Measurements from ENCODE around the gene USP33.

Gene USP33

GRCh38 chr1:77664939-77665516 lies 94.6 kb downstream of the USP33 start:
- TF ChIP-seq CTCF (IDR thresholded peaks at IDR 0.05; ENCODE audit: insufficient read depth, low read length, missing control alignments), result no peak
- ChIA-PET POLR2A (no interaction called here), CTCF (interaction anchor here (0.6 kb wide), 1 partner anchor 18 kb away, joined by 3 read pairs; no protein-coding TSS in a partner anchor)
- DNase-seq (ENCODE audit: low read depth, low spot score), result no peak
- H3K4me3 ChIP-seq (ENCODE audit: low read depth, low read length), result no peak overlapping the region

GRCh38 chr1:77661696-77662095 lies 98.0 kb downstream of the USP33 start:
- no peak for DNase-seq (ENCODE audit: low read depth, low spot score)
- ChIA-PET POLR2A (no interaction called here), CTCF (no interaction called here)
- no peak for TF ChIP-seq CTCF (IDR thresholded peaks at IDR 0.05; ENCODE audit: insufficient read depth, low read length, missing control alignments)
- no peak overlapping the region for H3K4me3 ChIP-seq (ENCODE audit: low read depth, low read length)

GRCh38 chr1:77659879-77660593 lies 99.6 kb downstream of the USP33 start:
- ChIA-PET POLR2A (no interaction called here), CTCF (interaction anchor here (1.7 to 1.8 kb wide), 2 partner anchors 11 to 24 kb away, joined by 4 to 5 read pairs; no protein-coding TSS in a partner anchor)
- H3K4me3 ChIP-seq (ENCODE audit: low read depth, low read length), result no peak overlapping the region
- DNase-seq (ENCODE audit: low read depth, low spot score), result no peak
- TF ChIP-seq CTCF (IDR thresholded peaks at IDR 0.05; ENCODE audit: insufficient read depth, low read length, missing control alignments), result no peak

GRCh38 chr1:77658271-77658670 lies 101.4 kb downstream of the USP33 start:
- POLR2A ChIA-PET, result no interaction called here

GRCh38 chr1:77655431-77655974 lies 104.1 kb downstream of the USP33 start:
- DNase-seq (ENCODE audit: low read depth, low spot score), result no peak
- CTCF ChIA-PET, result interaction anchor here (1.2 kb wide), 1 partner anchor 28 kb away, joined by 3 read pairs; no protein-coding TSS in a partner anchor
- no peak for TF ChIP-seq CTCF (IDR thresholded peaks at IDR 0.05; ENCODE audit: insufficient read depth, low read length, missing control alignments)
- POLR2A ChIA-PET, result interaction anchor here (0.6 kb wide), 1 partner anchor 497 kb away, joined by 4 read pairs; no protein-coding TSS in a partner anchor
- no peak overlapping the region for H3K4me3 ChIP-seq (ENCODE audit: low read depth, low read length)

More at GRCh38 chr1:77658271-77658670, 101.4 kb downstream of the USP33 start:
- DNase-seq (ENCODE audit: low read depth, low spot score), result no peak
- CTCF ChIA-PET, result interaction anchor here (1.2 to 1.8 kb wide), 3 partner anchors 9 to 12 kb away, joined by 3 to 5 read pairs (median 3); no protein-coding TSS in a partner anchor
- H3K4me3 ChIP-seq (ENCODE audit: low read depth, low read length), result no peak overlapping the region
- no peak for TF ChIP-seq CTCF (IDR thresholded peaks at IDR 0.05; ENCODE audit: insufficient read depth, low read length, missing control alignments)

GRCh38 chr1:77652970-77653516 lies 106.6 kb downstream of the USP33 start:
- no peak for DNase-seq (ENCODE audit: low read depth, low spot score)
- TF ChIP-seq CTCF (IDR thresholded peaks at IDR 0.05; ENCODE audit: insufficient read depth, low read length, missing control alignments), result no peak
- no peak overlapping the region for H3K4me3 ChIP-seq (ENCODE audit: low read depth, low read length)
- POLR2A ChIA-PET, result no interaction called here
- CTCF ChIA-PET, result no interaction called here

Data from AG04449 (cell line).